Astrocyte (in vitro differentiated cells and primary cell): Measurements from ENCODE around the gene MUC15. TPM values are rescaled to one million over a fixed set of nuclear protein-coding genes. Genes with fewer than 3 reads are reported as not detected.

Source experiments
- DNase-seq: peaks from one replicate; pipeline ENCODE4 v3.0.0-alpha.2; 2010; ENCODE audit warnings: low read depth
- FAIRE-seq: peaks from 2 replicates; lab custom pipeline; 2011; peaks lifted over from hg19 to GRCh38; lab: Jason Lieb, UNC
- H2AFZ ChIP-seq: 2 replicates; pipeline ENCODE4 v1.6.0; 2012; ENCODE audit warnings: low read depth, low read length, inconsistent platforms
- H3K27ac ChIP-seq: 2 replicates; pipeline ENCODE4 v1.5.1; 2011; ENCODE audit warnings: low read depth, low read length, inconsistent platforms
- H3K27me3 ChIP-seq: 2 replicates; pipeline ENCODE4 v1.6.0; 2011; ENCODE audit warnings: low read length, inconsistent platforms; ENCODE audit not compliant: insufficient read depth
- H3K36me3 ChIP-seq: 2 replicates; pipeline ENCODE4 v1.5.1; 2011; ENCODE audit warnings: low read length, inconsistent platforms; ENCODE audit not compliant: insufficient read depth
- H3K4me1 ChIP-seq: 2 replicates; pipeline ENCODE4 v1.5.1; 2011; ENCODE audit warnings: low read length, inconsistent platforms; ENCODE audit not compliant: insufficient read depth
- H3K4me2 ChIP-seq: 2 replicates; pipeline ENCODE4 v1.6.0; 2012; ENCODE audit warnings: low read length, inconsistent platforms
- H3K4me3 ChIP-seq: 2 replicates; pipeline ENCODE4 v1.5.1; 2011; ENCODE audit warnings: low read depth, mild to moderate bottlenecking, low read length, inconsistent platforms; ENCODE audit not compliant: insufficient read depth
- H3K79me2 ChIP-seq: 2 replicates; pipeline ENCODE4 v1.6.0; 2012; ENCODE audit warnings: mild to moderate bottlenecking, low read length, inconsistent platforms; ENCODE audit not compliant: insufficient read depth
- H3K9ac ChIP-seq: 2 replicates; pipeline ENCODE4 v1.6.0; 2012; ENCODE audit warnings: mild to moderate bottlenecking, low read length, inconsistent platforms
- H3K9me3 ChIP-seq: 2 replicates; pipeline ENCODE4 v1.5.1; 2012; ENCODE audit warnings: low read depth, mild to moderate bottlenecking, low read length, inconsistent platforms; ENCODE audit not compliant: insufficient read depth
- H4K20me1 ChIP-seq: 2 replicates; pipeline ENCODE4 v1.6.0; 2012; ENCODE audit warnings: low read length, inconsistent platforms; ENCODE audit not compliant: insufficient read depth
- H3K27ac Mint-ChIP-seq: one replicate; pipeline ENCODE4 v1.8.0; 2021; ENCODE audit warnings: mild to moderate bottlenecking, mixed read lengths; ENCODE audit not compliant: unreplicated experiment
- H3K27me3 Mint-ChIP-seq: one replicate; pipeline ENCODE4 v1.8.0; 2021; ENCODE audit warnings: low read depth, mixed read lengths; ENCODE audit not compliant: unreplicated experiment
- H3K36me3 Mint-ChIP-seq: one replicate; pipeline ENCODE4 v1.8.0; 2021; ENCODE audit warnings: low read depth, mixed read lengths; ENCODE audit not compliant: unreplicated experiment
- H3K4me1 Mint-ChIP-seq: one replicate; pipeline ENCODE4 v1.8.0; 2021; ENCODE audit warnings: low read depth, mixed read lengths; ENCODE audit not compliant: unreplicated experiment
- H3K4me3 Mint-ChIP-seq: one replicate; pipeline ENCODE4 v1.8.0; 2021; ENCODE audit warnings: mild to moderate bottlenecking, moderate library complexity, mixed read lengths; ENCODE audit not compliant: unreplicated experiment
- H3K9me3 Mint-ChIP-seq: one replicate; pipeline ENCODE4 v1.8.0; 2021; ENCODE audit warnings: mild to moderate bottlenecking, mixed read lengths; ENCODE audit not compliant: unreplicated experiment
- EZH2 ChIP-seq: IDR thresholded peaks from 2 replicates; pipeline ENCODE4 v1.6.1; 2012; ENCODE audit warnings: mild to moderate bottlenecking, low read length, inconsistent platforms; ENCODE audit not compliant: insufficient read depth
- total RNA-seq: library from RNA; stranded (reverse); gene quantifications from 2 replicates; pipeline ENCODE4 v1.2.1, GENCODE V29; 2021

Gene MUC15
- total RNA-seq, 1 donor from 2014 or later, result 0.16 TPM

DNA sequence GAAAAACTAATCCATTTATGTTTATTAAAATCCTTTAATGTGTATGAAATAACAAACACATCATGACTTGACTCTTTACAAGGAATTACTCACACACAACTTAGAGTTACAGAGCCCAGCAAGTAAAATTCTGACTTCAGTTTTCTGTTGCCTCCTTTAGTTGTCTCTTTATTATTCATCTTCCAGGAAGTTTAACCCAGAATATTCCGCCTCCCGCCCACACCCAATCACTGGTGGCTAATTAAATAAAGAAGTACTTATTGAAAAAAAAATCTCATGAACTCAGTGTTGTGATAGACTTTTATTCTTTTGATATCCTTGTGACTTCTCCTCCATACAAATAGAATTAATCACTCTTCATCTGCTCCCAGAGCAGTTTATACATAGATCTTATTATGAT, 61.9 kb downstream of the MUC15 start:
- Histone ChIP-seq H2AFZ (no peak overlapping the region), H3K4me2 (no peak overlapping the region), H4K20me1 (no peaks in the 10 kb centered on the region), H3K79me2 (no peaks in the 10 kb centered on the region), H3K4me1 (no peaks in the 10 kb centered on the region), H3K27me3 (no peaks in the 10 kb centered on the region), H3K9ac (no peak overlapping the region), H3K36me3 (no peaks in the 10 kb centered on the region), H3K9me3 (no peaks in the 10 kb centered on the region), H3K27ac (no peak overlapping the region), H3K4me3 (no peak overlapping the region)
- H3K4me3 Mint-ChIP-seq, result no peak overlapping the region
- H3K27me3 Mint-ChIP-seq, result no peaks in the 10 kb centered on the region
- no peaks in the 10 kb centered on the region for H3K36me3 Mint-ChIP-seq
- TF ChIP-seq EZH2, result no peak
- no peak overlapping the region for H3K27ac Mint-ChIP-seq
- no peaks in the 10 kb centered on the region for H3K4me1 Mint-ChIP-seq
- no peak for DNase-seq
- no peaks in the 10 kb centered on the region for H3K9me3 Mint-ChIP-seq
- no peak for FAIRE-seq

Other genes starting within 250 kb of the MUC15 start
- gene ANO3, start 240.1 kb downstream of the MUC15 start, total RNA-seq, result 0.07 and 0.11 TPM in 2 replicates
- gene SLC5A12, start 149.8 kb upstream of the MUC15 start, total RNA-seq, result 0.14 TPM in 2 replicates